Prostate gland (tissue), 2 donors: ENCODE measurements around the gene PPP2R2B.

Experiments
- POLR2A ChIP-seq: fragments of 450-650 bp; IDR thresholded peaks from one replicate; pipeline ENCODE4 v1.6.1; 2016; ENCODE audit warnings: antibody characterized with exemption, mild to moderate bottlenecking
- POLR2AphosphoS5 ChIP-seq: sonication (generic); formaldehyde crosslinking; IDR thresholded peaks from one replicate; pipeline ENCODE4 v1.6.1; 2017; ENCODE audit warnings: antibody characterized with exemption
- TF ChIP-seq, protein P1 (sequence below), 4 experiments: fragments of 200-600 bp in 2 of 4; fragments of 450-650 bp in 2 of 4; sonication (generic) in 2 of 4; IDR thresholded peaks; 1 replicate in 3 of 4; 2 replicates in 1 of 4; pipeline ENCODE4 v1.5.1; 2016 to 2019; ENCODE audit warnings: antibody characterized with exemption in 4 of 4, mild to moderate bottlenecking in 2 of 4, moderate library complexity in 2 of 4

DNA sequence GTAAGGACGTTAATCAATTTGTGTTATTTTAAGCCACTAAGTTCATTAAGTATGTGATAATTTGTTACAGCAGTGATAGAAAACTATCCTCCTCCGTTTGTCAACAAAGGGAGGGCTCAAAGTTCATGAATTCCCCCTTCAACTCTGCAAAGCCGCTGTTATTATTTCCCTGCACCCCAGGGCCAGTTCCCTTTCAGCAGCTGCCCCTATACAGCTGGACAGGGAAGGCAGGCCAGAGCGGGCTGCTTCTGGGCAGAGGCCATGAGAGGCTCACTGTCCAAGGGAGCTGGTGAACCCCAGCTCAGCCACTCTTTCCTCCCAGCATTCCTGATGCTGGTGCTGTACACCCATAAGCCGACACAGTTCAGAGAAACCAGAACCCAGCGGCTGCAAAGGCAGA is 260.1 kb downstream of the PPP2R2B start:
- TF ChIP-seq, protein P1, sequence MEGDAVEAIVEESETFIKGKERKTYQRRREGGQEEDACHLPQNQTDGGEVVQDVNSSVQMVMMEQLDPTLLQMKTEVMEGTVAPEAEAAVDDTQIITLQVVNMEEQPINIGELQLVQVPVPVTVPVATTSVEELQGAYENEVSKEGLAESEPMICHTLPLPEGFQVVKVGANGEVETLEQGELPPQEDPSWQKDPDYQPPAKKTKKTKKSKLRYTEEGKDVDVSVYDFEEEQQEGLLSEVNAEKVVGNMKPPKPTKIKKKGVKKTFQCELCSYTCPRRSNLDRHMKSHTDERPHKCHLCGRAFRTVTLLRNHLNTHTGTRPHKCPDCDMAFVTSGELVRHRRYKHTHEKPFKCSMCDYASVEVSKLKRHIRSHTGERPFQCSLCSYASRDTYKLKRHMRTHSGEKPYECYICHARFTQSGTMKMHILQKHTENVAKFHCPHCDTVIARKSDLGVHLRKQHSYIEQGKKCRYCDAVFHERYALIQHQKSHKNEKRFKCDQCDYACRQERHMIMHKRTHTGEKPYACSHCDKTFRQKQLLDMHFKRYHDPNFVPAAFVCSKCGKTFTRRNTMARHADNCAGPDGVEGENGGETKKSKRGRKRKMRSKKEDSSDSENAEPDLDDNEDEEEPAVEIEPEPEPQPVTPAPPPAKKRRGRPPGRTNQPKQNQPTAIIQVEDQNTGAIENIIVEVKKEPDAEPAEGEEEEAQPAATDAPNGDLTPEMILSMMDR (IDR thresholded peaks at IDR 0.05) = no peak
- TF ChIP-seq POLR2AphosphoS5 (no peak), POLR2A (no peak)
